Liver (tissue), 9 donors: ENCODE data around the gene SEMA3G. TPM values are rescaled to one million over a fixed set of nuclear protein-coding genes. Genes with fewer than 3 reads are reported as not detected.

ENCODE experiments used
- DNase-seq: peaks from one replicate; pipeline ENCODE4 v3.0.0-alpha.2; 2017; ENCODE audit warnings: low spot score
- H3K27ac ChIP-seq, 2 donors: one replicate each; pipeline ENCODE4 v1.7.0; 2013; ENCODE audit warnings: inconsistent platforms in 2 of 2, low read length in 2 of 2, control low read depth in 1 of 2, low read depth in 1 of 2, mild to moderate bottlenecking in 1 of 2
- H3K27me3 ChIP-seq, 4 donors: one replicate each; pipeline versions ENCODE4 v1.6.1 to v1.7.0; 2013; ENCODE audit warnings: low read length in 3 of 4, inconsistent platforms in 1 of 4, mild to moderate bottlenecking in 1 of 4, moderate library complexity in 1 of 4; ENCODE audit not compliant: control insufficient read depth in 4 of 4, insufficient read depth in 4 of 4
- H3K36me3 ChIP-seq, 4 donors: one replicate each; pipeline versions ENCODE4 v1.6.1 to v1.7.0; 2013; ENCODE audit warnings: low read length in 3 of 4, mild to moderate bottlenecking in 3 of 4, low read depth in 1 of 4, moderate library complexity in 1 of 4; ENCODE audit not compliant: control insufficient read depth in 4 of 4, insufficient read depth in 3 of 4
- H3K4me1 ChIP-seq, 4 donors: one replicate each; pipeline versions ENCODE4 v1.6.1 to v1.7.0; 2013; ENCODE audit warnings: low read length in 3 of 4, mild to moderate bottlenecking in 3 of 4, moderate library complexity in 1 of 4; ENCODE audit not compliant: control insufficient read depth in 4 of 4, insufficient read depth in 4 of 4
- H3K4me3 ChIP-seq, 3 donors: one replicate each; pipeline versions ENCODE4 v1.6.1 to v1.7.0; 2013; ENCODE audit warnings: low read length in 3 of 3, control low read depth in 1 of 3, low read depth in 1 of 3, mild to moderate bottlenecking in 1 of 3
- H3K9ac ChIP-seq, 2 donors: one replicate each; pipeline ENCODE4 v1.7.0; 2013; ENCODE audit warnings: low read length in 2 of 2, mild to moderate bottlenecking in 2 of 2, moderate library complexity in 2 of 2, control low read depth in 1 of 2, low read depth in 1 of 2
- H3K9me3 ChIP-seq, 4 donors: one replicate each; pipeline versions ENCODE4 v1.6.1 to v1.7.0; 2013; ENCODE audit warnings: low read length in 3 of 4; ENCODE audit not compliant: control insufficient read depth in 4 of 4
- EGR1 ChIP-seq, 2 donors: IDR thresholded peaks; 2 replicates each; pipeline ENCODE4 v1.6.1; 2016 to 2018; ENCODE audit warnings: antibody characterized with exemption in 2 of 2, low read depth in 2 of 2
- FOXA1 ChIP-seq: IDR thresholded peaks from 2 replicates; pipeline ENCODE4 v1.6.1; 2016; ENCODE audit warnings: antibody characterized with exemption
- FOXA2 ChIP-seq: IDR thresholded peaks from 2 replicates; pipeline ENCODE4 v1.6.1; 2016; ENCODE audit warnings: antibody characterized with exemption
- HNF4G ChIP-seq: IDR thresholded peaks from 2 replicates; pipeline ENCODE4 v1.6.1; 2016; ENCODE audit warnings: antibody characterized with exemption
- JUND ChIP-seq, 2 donors: IDR thresholded peaks; 2 replicates each; pipeline ENCODE4 v1.6.1; 2016; ENCODE audit warnings: antibody characterized with exemption in 2 of 2
- NR2F2 ChIP-seq: IDR thresholded peaks from 2 replicates; pipeline ENCODE4 v1.6.1; 2016; ENCODE audit warnings: antibody characterized with exemption
- RXRA ChIP-seq, 2 donors: IDR thresholded peaks; 2 replicates each; pipeline ENCODE4 v1.6.1; 2017 to 2018; ENCODE audit warnings: antibody characterized with exemption in 2 of 2, mild to moderate bottlenecking in 1 of 2
- TAF1 ChIP-seq: conservative IDR thresholded peaks from 2 replicates; pipeline ENCODE4 v1.6.1; 2016; ENCODE audit warnings: antibody characterized with exemption, mild to moderate bottlenecking
- YY1 ChIP-seq: IDR thresholded peaks from 2 replicates; pipeline ENCODE4 v1.6.1; 2016; ENCODE audit warnings: antibody characterized with exemption, mild to moderate bottlenecking
- WGBS: extraction: QIAGEN DNeasy Blood & Tissue Kit; methylation state at CpG from one replicate; pipeline ENCODE4 v1.1.7; 2013; 5-methylcytosine and 5-hydroxymethylcytosine counted together
- polyA plus RNA-seq, 2 donors: library from polyadenylated mRNA; stranded (reverse) in 1 of 2; unstranded in 1 of 2; fragments of 200-250 nt in 1 of 2; fragments of >200 nt in 1 of 2; fragmentation: Nextera tagmentation in 1 of 2; extraction: Ambion mirVana in 1 of 2; gene quantifications; one replicate each; pipeline versions ENCODE4 v1.2.1 to v1.2.3, GENCODE V29; 2013 to 2015
- total RNA-seq, 2 donors: library from RNA; depleted of rRNA; stranded (reverse); fragments of >200 nt; gene quantifications; one replicate each; pipeline ENCODE4 v1.2.3, GENCODE V29; 2014
- TF ChIP-seq, protein P1 (sequence below): fragments of 150-350 bp; IDR thresholded peaks from 2 replicates; pipeline ENCODE4 v1.5.1; 2017; ENCODE audit warnings: improper control_type of control experiment, low read depth, low read length; ENCODE audit not compliant: missing input control
- TF ChIP-seq, protein P2 (sequence below): IDR thresholded peaks from 2 replicates; pipeline ENCODE4 v1.6.1; 2016; ENCODE audit warnings: antibody characterized with exemption
- TF ChIP-seq, protein P3 (sequence below): IDR thresholded peaks from 2 replicates; pipeline ENCODE4 v1.6.1; 2016; ENCODE audit warnings: antibody characterized with exemption
- donor health status: healthy.
- donor health status: healthy.
- donor health status: healthy.
- donor health status: healthy.
- donor health status: healthy.

The SEMA3G gene
- total and polyA plus RNA-seq, 4 donors = 0.47 to 1.2 (median 0.74) TPM

DNA sequence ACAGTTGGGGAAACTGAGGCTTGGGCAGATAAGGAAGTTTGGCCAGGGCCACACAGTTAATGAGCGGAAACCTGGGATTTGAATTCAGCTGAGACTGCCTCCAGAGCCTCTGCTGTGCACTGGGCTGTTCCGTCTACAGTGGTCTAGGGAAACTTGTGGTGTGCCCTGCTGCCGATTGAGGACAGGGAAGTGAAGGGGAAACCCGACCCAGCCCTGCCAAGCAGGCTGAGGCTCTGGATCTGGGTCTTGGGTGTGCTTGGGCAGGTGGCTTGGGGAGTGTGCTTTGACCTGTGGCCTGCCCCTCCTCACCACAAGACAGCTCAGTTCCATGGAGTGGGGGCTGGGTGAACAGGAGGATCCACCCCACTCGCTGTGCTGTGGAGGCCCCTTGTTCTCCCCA, 28.1 kb upstream of the SEMA3G start:
- Histone ChIP-seq H3K4me3 (no peak overlapping the region), H3K36me3 (peaks cover 10 to 37% (median 27%) of the 10 kb centered on the region in 4 donors), H3K9ac (no peak overlapping the region), H3K9me3 (no peaks in the 10 kb centered on the region), H3K27me3 (no peaks in the 10 kb centered on the region), H3K4me1 (peaks cover 0 to 29% (median 23%) of the 10 kb centered on the region in 4 donors), H3K27ac (no peak overlapping the region)
- DNase-seq = no peak
- WGBS = 87% methylated on average over 5 of the region's 5 CpGs
- TF ChIP-seq TAF1 (no peak), YY1 (no peak), JUND (IDR thresholded peaks at IDR 0.05) (no peak), RXRA (IDR thresholded peaks at IDR 0.05) (no peak), HNF4G (no peak), FOXA1 (no peak), NR2F2 (no peak), EGR1 (IDR thresholded peaks at IDR 0.05; ENCODE audit: low read depth in 2 of 2) (no peak)
- TF ChIP-seq, protein P1, sequence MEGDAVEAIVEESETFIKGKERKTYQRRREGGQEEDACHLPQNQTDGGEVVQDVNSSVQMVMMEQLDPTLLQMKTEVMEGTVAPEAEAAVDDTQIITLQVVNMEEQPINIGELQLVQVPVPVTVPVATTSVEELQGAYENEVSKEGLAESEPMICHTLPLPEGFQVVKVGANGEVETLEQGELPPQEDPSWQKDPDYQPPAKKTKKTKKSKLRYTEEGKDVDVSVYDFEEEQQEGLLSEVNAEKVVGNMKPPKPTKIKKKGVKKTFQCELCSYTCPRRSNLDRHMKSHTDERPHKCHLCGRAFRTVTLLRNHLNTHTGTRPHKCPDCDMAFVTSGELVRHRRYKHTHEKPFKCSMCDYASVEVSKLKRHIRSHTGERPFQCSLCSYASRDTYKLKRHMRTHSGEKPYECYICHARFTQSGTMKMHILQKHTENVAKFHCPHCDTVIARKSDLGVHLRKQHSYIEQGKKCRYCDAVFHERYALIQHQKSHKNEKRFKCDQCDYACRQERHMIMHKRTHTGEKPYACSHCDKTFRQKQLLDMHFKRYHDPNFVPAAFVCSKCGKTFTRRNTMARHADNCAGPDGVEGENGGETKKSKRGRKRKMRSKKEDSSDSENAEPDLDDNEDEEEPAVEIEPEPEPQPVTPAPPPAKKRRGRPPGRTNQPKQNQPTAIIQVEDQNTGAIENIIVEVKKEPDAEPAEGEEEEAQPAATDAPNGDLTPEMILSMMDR = no peak
- TF ChIP-seq, protein P2, sequence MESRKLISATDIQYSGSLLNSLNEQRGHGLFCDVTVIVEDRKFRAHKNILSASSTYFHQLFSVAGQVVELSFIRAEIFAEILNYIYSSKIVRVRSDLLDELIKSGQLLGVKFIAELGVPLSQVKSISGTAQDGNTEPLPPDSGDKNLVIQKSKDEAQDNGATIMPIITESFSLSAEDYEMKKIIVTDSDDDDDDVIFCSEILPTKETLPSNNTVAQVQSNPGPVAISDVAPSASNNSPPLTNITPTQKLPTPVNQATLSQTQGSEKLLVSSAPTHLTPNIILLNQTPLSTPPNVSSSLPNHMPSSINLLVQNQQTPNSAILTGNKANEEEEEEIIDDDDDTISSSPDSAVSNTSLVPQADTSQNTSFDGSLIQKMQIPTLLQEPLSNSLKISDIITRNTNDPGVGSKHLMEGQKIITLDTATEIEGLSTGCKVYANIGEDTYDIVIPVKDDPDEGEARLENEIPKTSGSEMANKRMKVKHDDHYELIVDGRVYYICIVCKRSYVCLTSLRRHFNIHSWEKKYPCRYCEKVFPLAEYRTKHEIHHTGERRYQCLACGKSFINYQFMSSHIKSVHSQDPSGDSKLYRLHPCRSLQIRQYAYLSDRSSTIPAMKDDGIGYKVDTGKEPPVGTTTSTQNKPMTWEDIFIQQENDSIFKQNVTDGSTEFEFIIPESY = no peak

DNA sequence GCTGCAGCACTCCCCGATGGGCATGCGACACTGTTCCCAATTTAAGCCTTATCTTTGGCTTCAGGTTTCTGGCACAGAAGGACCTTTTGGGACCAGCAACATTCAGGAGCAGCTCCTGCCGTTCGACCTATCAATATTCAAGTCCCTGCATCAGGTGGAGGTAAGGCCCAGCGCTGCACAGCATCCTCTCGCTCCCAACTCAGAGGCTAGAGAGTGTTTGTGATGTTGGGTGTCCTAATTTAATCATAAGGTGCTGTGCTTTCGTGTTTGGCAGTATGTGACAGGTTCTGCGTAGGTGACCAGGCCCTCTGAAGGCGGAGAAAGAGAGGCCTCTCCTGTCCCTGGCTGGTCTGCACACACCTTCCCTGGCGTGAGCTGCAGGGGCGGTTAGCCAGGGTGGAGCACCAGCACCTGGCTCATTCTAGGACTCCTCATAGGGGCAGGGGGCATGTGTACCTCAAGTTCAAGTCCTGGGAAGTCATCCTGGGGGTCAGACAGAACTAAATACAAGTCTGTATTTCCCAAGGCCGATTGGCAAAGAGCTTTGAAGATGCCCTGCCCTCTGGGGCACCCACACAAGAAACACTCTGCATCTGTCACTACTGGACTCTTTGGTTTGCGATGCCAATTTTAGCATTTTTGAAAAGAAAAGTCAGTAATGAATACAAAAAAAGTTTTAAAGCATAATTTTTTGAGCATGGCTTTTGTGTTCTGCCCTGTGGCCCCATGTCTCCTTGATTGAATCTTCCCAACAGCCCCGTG, 27.5 kb upstream of the SEMA3G start:
- Histone ChIP-seq H3K9ac (no peak overlapping the region), H3K36me3 (peaks cover 6 to 31% (median 21%) of the 10 kb centered on the region in 4 donors), H3K27ac (peak overlapping the region in 1 of 2 donors; percentile 65), H3K27me3 (no peaks in the 10 kb centered on the region), H3K4me3 (no peak overlapping the region), H3K9me3 (no peaks in the 10 kb centered on the region), H3K4me1 (peaks cover 0 to 29% (median 23%) of the 10 kb centered on the region in 4 donors)
- no peak for DNase-seq
- TF ChIP-seq, protein P3, sequence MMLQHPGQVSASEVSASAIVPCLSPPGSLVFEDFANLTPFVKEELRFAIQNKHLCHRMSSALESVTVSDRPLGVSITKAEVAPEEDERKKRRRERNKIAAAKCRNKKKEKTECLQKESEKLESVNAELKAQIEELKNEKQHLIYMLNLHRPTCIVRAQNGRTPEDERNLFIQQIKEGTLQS = no peak
- TF ChIP-seq FOXA1 (no peak), FOXA2 (no peak), NR2F2 (no peak), HNF4G (no peak)
- 66% methylated on average over 14 of the region's 14 CpGs for WGBS
